ENCODE measurements around the gene DHRS1.

DNA sequence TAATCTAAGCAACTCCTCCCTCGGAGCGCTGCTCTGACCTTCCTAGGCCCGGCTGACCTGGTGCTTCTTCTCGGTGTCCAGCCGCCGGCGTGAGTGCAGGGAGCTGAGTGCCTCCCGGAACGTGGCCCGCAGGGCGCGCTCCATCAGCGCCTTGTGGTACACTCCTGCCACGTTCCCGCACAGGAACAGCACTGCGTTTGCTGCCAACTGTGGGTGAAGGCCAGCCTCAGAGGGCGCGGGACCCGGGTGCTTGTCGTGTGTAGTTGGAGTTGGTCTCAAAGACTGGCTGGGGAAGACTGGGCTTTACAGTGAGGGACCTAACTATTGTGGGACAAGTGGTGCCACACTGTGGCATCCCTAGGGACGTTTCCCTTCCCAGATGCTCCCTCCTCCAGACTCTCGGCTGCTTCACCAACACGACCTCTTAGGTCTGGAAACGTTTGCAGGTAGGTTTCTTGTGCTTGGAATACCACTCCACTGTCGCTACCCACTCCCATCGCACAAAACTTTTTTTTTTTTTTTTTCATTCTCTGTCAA is 32.2 kb upstream of the DHRS1 start:
- TF ChIP-seq POLR2A (IDR thresholded peaks at IDR 0.05) (no peak), POLR2AphosphoS5 (IDR thresholded peaks at IDR 0.05; ENCODE audit: insufficient read depth in 1 of 2, low read depth in 1 of 2) (no peak)
- TF ChIP-seq, protein P1, sequence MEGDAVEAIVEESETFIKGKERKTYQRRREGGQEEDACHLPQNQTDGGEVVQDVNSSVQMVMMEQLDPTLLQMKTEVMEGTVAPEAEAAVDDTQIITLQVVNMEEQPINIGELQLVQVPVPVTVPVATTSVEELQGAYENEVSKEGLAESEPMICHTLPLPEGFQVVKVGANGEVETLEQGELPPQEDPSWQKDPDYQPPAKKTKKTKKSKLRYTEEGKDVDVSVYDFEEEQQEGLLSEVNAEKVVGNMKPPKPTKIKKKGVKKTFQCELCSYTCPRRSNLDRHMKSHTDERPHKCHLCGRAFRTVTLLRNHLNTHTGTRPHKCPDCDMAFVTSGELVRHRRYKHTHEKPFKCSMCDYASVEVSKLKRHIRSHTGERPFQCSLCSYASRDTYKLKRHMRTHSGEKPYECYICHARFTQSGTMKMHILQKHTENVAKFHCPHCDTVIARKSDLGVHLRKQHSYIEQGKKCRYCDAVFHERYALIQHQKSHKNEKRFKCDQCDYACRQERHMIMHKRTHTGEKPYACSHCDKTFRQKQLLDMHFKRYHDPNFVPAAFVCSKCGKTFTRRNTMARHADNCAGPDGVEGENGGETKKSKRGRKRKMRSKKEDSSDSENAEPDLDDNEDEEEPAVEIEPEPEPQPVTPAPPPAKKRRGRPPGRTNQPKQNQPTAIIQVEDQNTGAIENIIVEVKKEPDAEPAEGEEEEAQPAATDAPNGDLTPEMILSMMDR (IDR thresholded peaks at IDR 0.05), result no peak

All from vagina (tissue), 2 donors.